SK-N-SH (cell line): ENCODE measurements around the gene RARB.

Source experiments
- CTCF ChIP-seq: fragments of 200-600 bp; sonication (generic); IDR thresholded peaks from 2 replicates; pipeline ENCODE4 v1.6.1; 2017; ENCODE audit warnings: antibody characterized with exemption, mild to moderate bottlenecking, moderate library complexity
- EP300 ChIP-seq, 2 experiments: IDR thresholded peaks; 2 replicates each; pipeline versions ENCODE4 v1.4.0 to v1.6.1; 2012; ENCODE audit warnings: borderline replicate concordance in 1 of 2, low read depth in 1 of 2, low read length in 1 of 2

- TF ChIP-seq CTCF (no peak), EP300 (IDR thresholded peaks at IDR 0.05; ENCODE audit: borderline replicate concordance in 1 of 2, low read depth in 1 of 2, low read length in 1 of 2) (no peak)
Measured at GRCh38 chr3:25558121-25558520, 130.1 kb downstream of the RARB start.
